GM20000 (cell line): ENCODE data around the gene IFT122.
"Not testable (repeated sequence)": the region's sequence is repeated elsewhere in the genome, so short reads cannot be mapped to it uniquely, and the experiment has no call there.

Source experiments
- DNase-seq: peaks from one replicate; pipeline ENCODE4 v3.0.0; 2012; ENCODE audit warnings: low spot score
- CTCF ChIP-seq: IDR thresholded peaks from 2 replicates; pipeline ENCODE4 v1.5.1; 2012; ENCODE audit warnings: mild to moderate bottlenecking, control low read depth; ENCODE audit errors: extremely low read depth, missing control alignments

The IFT122 gene

GRCh38 chr3:129439817-129440617 is at the start of gene IFT122, which contains the start of gene MBD4:
Gene IFT122 (plus strand): TSS chr3:129440224. CDS start chr3:129440331, 107 bp downstream.
Gene MBD4 (minus strand): TSS chr3:129439948. CDS start chr3:129439833, 115 bp downstream.
- no peak for TF ChIP-seq CTCF
- DNase-seq = peak; percentile 94

- DNase-seq = not testable (repeated sequence)
These were observed 48.4 kb upstream of the IFT122 start for GRCh38 chr3:129391583-129391982.

- DNase-seq = not testable (repeated sequence)
These were observed 47.7 kb upstream of the IFT122 start for GRCh38 chr3:129392106-129392887.

- no peak for TF ChIP-seq CTCF
- no peak for DNase-seq
These were observed 46.8 kb upstream of the IFT122 start for GRCh38 chr3:129393271-129393670.

GRCh38 chr3:129393760-129394564 is 46.1 kb upstream of the IFT122 start:
- not testable (repeated sequence) for DNase-seq

- DNase-seq = no peak
- no peak for TF ChIP-seq CTCF
These were observed 41.2 kb upstream of the IFT122 start for GRCh38 chr3:129398803-129399144.

- peak; percentile 79 for TF ChIP-seq CTCF
- peak; percentile 84 for DNase-seq
These were observed 40.7 kb upstream of the IFT122 start for GRCh38 chr3:129399145-129399894.

- DNase-seq = no peak
- no peak for TF ChIP-seq CTCF
These were observed 40.1 kb upstream of the IFT122 start for GRCh38 chr3:129399895-129400357.
